ENCODE results near the gene CAPN9.

The CAPN9 gene

DNA sequence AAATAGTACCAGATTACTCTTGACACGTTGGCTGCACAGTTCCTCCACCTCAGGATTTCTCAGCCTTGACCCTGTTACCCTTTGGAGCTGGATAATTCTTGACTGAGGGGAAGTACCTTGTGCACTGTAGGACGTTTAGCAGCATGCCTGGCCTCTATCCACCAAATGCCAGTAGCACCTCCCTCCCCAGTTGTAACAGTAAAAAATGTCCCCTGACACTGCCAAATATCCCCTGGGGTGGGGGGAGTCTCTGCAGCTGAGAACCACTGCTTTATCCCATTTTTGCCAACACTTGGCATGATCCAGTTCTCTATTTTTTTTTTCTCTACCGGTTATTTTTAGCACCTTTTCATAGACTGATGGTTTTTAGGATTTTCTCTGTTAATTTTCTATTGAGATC is 87.1 kb downstream of the CAPN9 start:
- TF ChIP-seq, protein P1, sequence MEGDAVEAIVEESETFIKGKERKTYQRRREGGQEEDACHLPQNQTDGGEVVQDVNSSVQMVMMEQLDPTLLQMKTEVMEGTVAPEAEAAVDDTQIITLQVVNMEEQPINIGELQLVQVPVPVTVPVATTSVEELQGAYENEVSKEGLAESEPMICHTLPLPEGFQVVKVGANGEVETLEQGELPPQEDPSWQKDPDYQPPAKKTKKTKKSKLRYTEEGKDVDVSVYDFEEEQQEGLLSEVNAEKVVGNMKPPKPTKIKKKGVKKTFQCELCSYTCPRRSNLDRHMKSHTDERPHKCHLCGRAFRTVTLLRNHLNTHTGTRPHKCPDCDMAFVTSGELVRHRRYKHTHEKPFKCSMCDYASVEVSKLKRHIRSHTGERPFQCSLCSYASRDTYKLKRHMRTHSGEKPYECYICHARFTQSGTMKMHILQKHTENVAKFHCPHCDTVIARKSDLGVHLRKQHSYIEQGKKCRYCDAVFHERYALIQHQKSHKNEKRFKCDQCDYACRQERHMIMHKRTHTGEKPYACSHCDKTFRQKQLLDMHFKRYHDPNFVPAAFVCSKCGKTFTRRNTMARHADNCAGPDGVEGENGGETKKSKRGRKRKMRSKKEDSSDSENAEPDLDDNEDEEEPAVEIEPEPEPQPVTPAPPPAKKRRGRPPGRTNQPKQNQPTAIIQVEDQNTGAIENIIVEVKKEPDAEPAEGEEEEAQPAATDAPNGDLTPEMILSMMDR (IDR thresholded peaks at IDR 0.05; ENCODE audit: low read depth, low read length): no peak
- TF ChIP-seq EZH2phosphoT487 (IDR thresholded peaks at IDR 0.05; ENCODE audit: low read depth): no peak
- Histone ChIP-seq H3K9ac (ENCODE audit: low read length) (no peak overlapping the region), H3K36me3 (replicated peaks; ENCODE audit: low read depth, low read length) (no peaks in the 10 kb centered on the region), H3K27me3 (ENCODE audit: low read depth, low read length) (0 out of 2 replicates have a peak, but pooled peaks cover 3% of the 10 kb centered on the region), H3K4me1 (ENCODE audit: low read length) (no peaks in the 10 kb centered on the region), H3K79me2 (ENCODE audit: low read length) (no peaks in the 10 kb centered on the region), H3K9me3 (ENCODE audit: insufficient read depth, low read length) (no peaks in the 10 kb centered on the region; the same call in 1 of the 2 replicates), H3K4me2 (ENCODE audit: low read length) (no peak overlapping the region), H3K27ac (ENCODE audit: low read length) (no peak overlapping the region), H2AFZ (ENCODE audit: low read depth, low read length) (no peak overlapping the region), H4K20me1 (ENCODE audit: insufficient read depth, low read length) (no peaks in the 10 kb centered on the region), H3K4me3 (ENCODE audit: low read length) (no peak overlapping the region)

- Histone ChIP-seq H3K27me3 (ENCODE audit: low read depth, low read length) (0 out of 2 replicates have a peak, but pooled peaks cover 3% of the 10 kb centered on the region), H3K4me3 (ENCODE audit: low read length) (no peak overlapping the region), H3K9ac (ENCODE audit: low read length) (no peak overlapping the region), H3K4me1 (ENCODE audit: low read length) (no peaks in the 10 kb centered on the region), H3K27ac (ENCODE audit: low read length) (no peak overlapping the region), H4K20me1 (ENCODE audit: insufficient read depth, low read length) (no peaks in the 10 kb centered on the region), H3K4me2 (ENCODE audit: low read length) (no peak overlapping the region), H3K9me3 (ENCODE audit: insufficient read depth, low read length) (no peaks in the 10 kb centered on the region; the same call in 1 of the 2 replicates), H3K79me2 (ENCODE audit: low read length) (no peaks in the 10 kb centered on the region), H2AFZ (ENCODE audit: low read depth, low read length) (no peak overlapping the region), H3K36me3 (replicated peaks; ENCODE audit: low read depth, low read length) (no peaks in the 10 kb centered on the region)
- TF ChIP-seq EZH2phosphoT487 (IDR thresholded peaks at IDR 0.05; ENCODE audit: low read depth): no peak
- TF ChIP-seq, protein P1 (IDR thresholded peaks at IDR 0.05; ENCODE audit: low read depth, low read length): no peak
These were observed 89.2 kb downstream of the CAPN9 start for GRCh38 chr1:230836347-230836746.

DNA sequence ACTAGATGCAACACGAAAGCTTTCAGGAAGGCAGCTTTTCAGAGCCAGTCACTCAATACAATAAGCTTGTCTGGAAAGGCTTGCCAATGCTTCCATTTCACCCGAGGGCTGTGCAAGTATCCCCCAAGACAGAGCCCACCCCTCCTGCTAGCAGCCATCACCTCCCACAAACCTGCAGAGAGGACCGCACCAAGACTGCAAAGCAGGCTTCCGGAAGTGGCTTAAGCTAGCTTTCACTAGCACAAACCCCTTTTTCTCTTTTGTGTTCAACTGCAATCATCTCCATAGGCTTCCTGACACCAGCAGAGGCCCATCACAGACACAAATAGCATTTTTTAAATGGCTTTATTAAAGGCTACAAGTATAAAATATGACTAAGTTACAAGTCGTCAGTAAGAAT is 89.6 kb downstream of the CAPN9 start:
- Histone ChIP-seq H3K4me1 (ENCODE audit: low read length) (no peaks in the 10 kb centered on the region), H3K27ac (ENCODE audit: low read length) (no peak overlapping the region), H3K27me3 (ENCODE audit: low read depth, low read length) (0 out of 2 replicates have a peak, but pooled peaks cover 3% of the 10 kb centered on the region), H3K4me2 (ENCODE audit: low read length) (no peak overlapping the region), H3K9ac (ENCODE audit: low read length) (no peak overlapping the region), H3K4me3 (ENCODE audit: low read length) (no peak overlapping the region), H3K79me2 (ENCODE audit: low read length) (no peaks in the 10 kb centered on the region), H3K9me3 (ENCODE audit: insufficient read depth, low read length) (no peaks in the 10 kb centered on the region; the same call in 1 of the 2 replicates), H2AFZ (ENCODE audit: low read depth, low read length) (no peak overlapping the region), H3K36me3 (replicated peaks; ENCODE audit: low read depth, low read length) (no peaks in the 10 kb centered on the region), H4K20me1 (ENCODE audit: insufficient read depth, low read length) (no peaks in the 10 kb centered on the region)
- TF ChIP-seq, protein P1 (IDR thresholded peaks at IDR 0.05; ENCODE audit: low read depth, low read length): no peak
- no peak for TF ChIP-seq EZH2phosphoT487 (IDR thresholded peaks at IDR 0.05; ENCODE audit: low read depth)

DNA sequence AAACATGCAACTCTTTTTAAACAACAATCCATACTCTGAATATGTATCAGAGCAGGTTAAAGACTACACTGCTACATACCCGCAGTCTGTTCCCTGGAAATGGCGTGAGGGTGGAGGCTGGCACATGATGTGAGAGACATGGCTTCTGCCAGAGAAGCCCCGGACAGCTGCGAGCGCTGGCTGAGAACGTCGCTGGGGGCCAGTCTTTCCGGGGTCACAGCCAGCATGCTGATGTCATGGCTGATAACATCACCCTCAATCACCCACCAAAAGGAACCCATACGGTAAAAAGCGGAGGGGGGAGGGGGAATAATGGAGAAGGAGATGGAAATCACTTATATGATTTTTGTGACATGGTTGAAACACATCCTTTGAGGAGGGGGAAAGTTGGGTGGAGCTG is 92.0 kb downstream of the CAPN9 start:
- no peaks in the 10 kb centered on the region for H4K20me1 ChIP-seq (ENCODE audit: insufficient read depth, low read length)
- H3K4me3 ChIP-seq (ENCODE audit: low read length): no peak overlapping the region
- no peaks in the 10 kb centered on the region for H3K27me3 ChIP-seq (ENCODE audit: low read depth, low read length)
- H3K9ac ChIP-seq (ENCODE audit: low read length): no peak overlapping the region
- H3K36me3 ChIP-seq (replicated peaks; ENCODE audit: low read depth, low read length): no peaks in the 10 kb centered on the region
- H3K79me2 ChIP-seq (ENCODE audit: low read length): no peaks in the 10 kb centered on the region
- no peaks in the 10 kb centered on the region for H3K9me3 ChIP-seq (ENCODE audit: insufficient read depth, low read length)
- no peak overlapping the region for H3K27ac ChIP-seq (ENCODE audit: low read length)
- H2AFZ ChIP-seq (ENCODE audit: low read depth, low read length): no peak overlapping the region
- H3K4me1 ChIP-seq (ENCODE audit: low read length): no peaks in the 10 kb centered on the region
- H3K4me2 ChIP-seq (ENCODE audit: low read length): no peak overlapping the region
- TF ChIP-seq EZH2phosphoT487 (IDR thresholded peaks at IDR 0.05; ENCODE audit: low read depth): no peak
- TF ChIP-seq, protein P1 (IDR thresholded peaks at IDR 0.05; ENCODE audit: low read depth, low read length): no peak
